GM12891 (cell line): ENCODE data around the gene RIOX2.

Source experiments
- POLR2A ChIP-seq: IDR thresholded peaks from 2 replicates; pipeline ENCODE4 v1.6.1; 2011; ENCODE audit warnings: low read depth, low read length, control low read depth
- POLR2AphosphoS5 ChIP-seq: IDR thresholded peaks from 2 replicates; pipeline ENCODE4 v1.6.1; 2011; ENCODE audit warnings: low read depth, low read length, control low read depth
- POU2F2 ChIP-seq: IDR thresholded peaks from 2 replicates; pipeline ENCODE4 v1.6.1; 2011; ENCODE audit warnings: low read depth, mild to moderate bottlenecking, control low read depth, low read length, moderate library complexity
- TAF1 ChIP-seq: IDR thresholded peaks from 2 replicates; pipeline ENCODE4 v1.6.1; 2011; ENCODE audit warnings: low read depth, low read length, control low read depth

GRCh38 chr3:97975466-97975865 lies 3.2 kb upstream of the RIOX2 start:
- TF ChIP-seq TAF1 (no peak), POLR2AphosphoS5 (no peak), POLR2A (no peak), POU2F2 (no peak)
